Bronchial epithelial cell (primary cell): ENCODE measurements around the gene SHISA9. TPM values are rescaled to one million over a fixed set of nuclear protein-coding genes. Genes with fewer than 3 reads are reported as not detected.

ENCODE experiments used
- DNase-seq: peaks from one replicate; pipeline ENCODE4 v3.0.0-alpha.2; 2010; ENCODE audit warnings: low read depth
- FAIRE-seq: peaks from 2 replicates; lab custom pipeline; 2011; peaks lifted over from hg19 to GRCh38; lab: Jason Lieb, UNC
- H3K27me3 ChIP-seq: 2 replicates; pipeline ENCODE4 v1.5.1; 2011; ENCODE audit warnings: low read length; ENCODE audit not compliant: control insufficient read depth, insufficient read depth
- H3K36me3 ChIP-seq: 2 replicates; pipeline ENCODE4 v1.5.1; 2011; ENCODE audit warnings: low read length; ENCODE audit not compliant: control insufficient read depth, insufficient read depth
- H3K4me3 ChIP-seq: 2 replicates; pipeline ENCODE4 v1.5.1; 2011; ENCODE audit warnings: mild to moderate bottlenecking, low read depth, low read length, control low read depth
- CTCF ChIP-seq: IDR thresholded peaks from 2 replicates; pipeline ENCODE4 v1.5.1; 2011; ENCODE audit warnings: mild to moderate bottlenecking, moderate library complexity, low read length, control low read depth, inconsistent platforms; ENCODE audit not compliant: insufficient read depth, severe bottlenecking
- total RNA-seq: library from RNA; depleted of rRNA; stranded (reverse); fragments of >200 nt; gene quantifications from 2 replicates; pipeline ENCODE4 v1.2.1, GENCODE V29; 2014

SHISA9 gene
- total RNA-seq, 1 donor from 2014 or later: under 0.01 TPM

GRCh38 chr16:12944300-12944699 lies 42.9 kb downstream of the SHISA9 start:
- TF ChIP-seq CTCF: no peak
- Histone ChIP-seq H3K27me3 (no peaks in the 10 kb centered on the region), H3K36me3 (no peaks in the 10 kb centered on the region), H3K4me3 (no peak overlapping the region)
- DNase-seq: no peak
- FAIRE-seq: no peak

GRCh38 chr16:12951392-12951791 lies 50.0 kb downstream of the SHISA9 start:
- Histone ChIP-seq H3K4me3 (no peak overlapping the region), H3K27me3 (no peaks in the 10 kb centered on the region), H3K36me3 (no peaks in the 10 kb centered on the region)
- FAIRE-seq (no peak), DNase-seq (no peak)
- no peak for TF ChIP-seq CTCF

- DNase-seq: no peak
- FAIRE-seq: no peak
- Histone ChIP-seq H3K4me3 (no peak overlapping the region), H3K36me3 (no peaks in the 10 kb centered on the region), H3K27me3 (no peaks in the 10 kb centered on the region)
- no peak for TF ChIP-seq CTCF
Observed at GRCh38 chr16:12951976-12952375, 50.6 kb downstream of the SHISA9 start.

- FAIRE-seq (no peak), DNase-seq (no peak)
Observed at GRCh38 chr16:12958366-12958765, 57.0 kb downstream of the SHISA9 start.

GRCh38 chr16:12959072-12959471 lies 57.7 kb downstream of the SHISA9 start:
- TF ChIP-seq CTCF: no peak
- DNase-seq (no peak), FAIRE-seq (no peak)
- no peak overlapping the region for H3K4me3 ChIP-seq
- H3K36me3 ChIP-seq: no peaks in the 10 kb centered on the region
- no peaks in the 10 kb centered on the region for H3K27me3 ChIP-seq

More at GRCh38 chr16:12958366-12958765, 57.0 kb downstream of the SHISA9 start:
- TF ChIP-seq CTCF: no peak
- Histone ChIP-seq H3K36me3 (no peaks in the 10 kb centered on the region), H3K27me3 (no peaks in the 10 kb centered on the region), H3K4me3 (no peak overlapping the region)

- FAIRE-seq: no peak
- no peak for DNase-seq
- Histone ChIP-seq H3K4me3 (no peak overlapping the region), H3K27me3 (no peaks in the 10 kb centered on the region), H3K36me3 (no peaks in the 10 kb centered on the region)
- no peak for TF ChIP-seq CTCF
Observed at GRCh38 chr16:12961626-12962025, 60.2 kb downstream of the SHISA9 start.
